Measurements from ENCODE around the gene NPAT.
"Not testable (repeated sequence)": the region's sequence is repeated elsewhere in the genome, so short reads cannot be mapped to it uniquely, and the experiment has no call there.

Gene NPAT

DNA sequence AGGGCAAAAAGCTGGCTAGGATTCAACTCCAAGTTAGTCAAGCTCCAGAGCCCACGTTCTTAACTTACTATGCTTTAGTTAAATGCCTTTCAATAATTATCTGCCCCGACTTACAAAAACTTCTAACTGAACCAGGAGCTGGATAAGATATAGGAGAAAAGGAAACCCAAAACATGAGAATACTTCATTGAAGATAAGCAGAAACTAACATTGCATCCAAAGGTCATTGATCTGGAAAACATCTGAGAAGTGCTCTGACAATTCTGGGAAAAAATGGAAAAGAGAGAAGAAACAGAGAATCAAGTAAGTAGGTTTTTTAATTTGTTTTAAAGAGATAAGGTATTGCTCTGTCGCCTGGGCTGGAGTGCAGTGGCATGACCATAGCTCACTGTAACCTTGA, 73.9 kb downstream of the NPAT start:
- DNase-seq (ENCODE audit: low spot score) = no peak

DNA sequence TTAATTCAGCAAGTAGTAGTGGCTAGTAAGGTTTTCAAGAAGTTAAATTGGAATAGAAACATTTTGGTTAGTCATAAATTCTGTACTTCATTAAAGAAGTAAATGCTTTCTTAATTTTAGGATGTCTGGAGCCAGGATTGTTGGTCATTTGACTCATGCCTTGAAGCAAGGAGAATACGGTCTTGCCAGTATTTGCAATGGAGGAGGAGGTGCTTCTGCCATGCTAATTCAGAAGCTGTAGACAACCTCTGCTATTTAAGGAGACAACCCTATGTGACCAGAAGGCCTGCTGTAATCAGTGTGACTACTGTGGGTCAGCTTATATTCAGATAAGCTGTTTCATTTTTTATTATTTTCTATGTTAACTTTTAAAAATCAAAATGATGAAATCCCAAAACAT, 75.3 kb downstream of the NPAT start:
- DNase-seq (ENCODE audit: low spot score) = no peak

DNA sequence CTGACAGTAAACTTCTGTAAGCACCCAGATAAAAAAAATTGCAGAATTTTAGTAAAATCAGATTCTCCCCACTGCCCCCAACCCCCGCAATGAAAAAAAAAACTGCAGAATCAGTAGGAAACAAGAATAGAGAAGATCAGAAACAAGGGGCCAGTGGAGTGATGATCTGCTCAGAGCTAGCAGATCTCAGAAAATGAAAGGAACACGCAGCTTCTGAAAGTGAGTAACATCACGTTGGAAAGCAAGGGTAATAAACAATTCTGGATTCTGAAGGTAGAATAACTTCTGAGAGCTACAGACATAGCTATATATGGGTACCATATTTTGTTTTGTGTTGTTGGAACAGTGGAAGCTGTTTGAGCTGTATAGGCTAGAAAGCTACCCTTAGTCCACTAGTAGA, 77.8 kb downstream of the NPAT start:
- no peak for DNase-seq (ENCODE audit: low spot score)

- DNase-seq (ENCODE audit: low spot score) = no peak
These were observed 80.1 kb downstream of the NPAT start for GRCh38 chr11:108142304-108142703.

DNA sequence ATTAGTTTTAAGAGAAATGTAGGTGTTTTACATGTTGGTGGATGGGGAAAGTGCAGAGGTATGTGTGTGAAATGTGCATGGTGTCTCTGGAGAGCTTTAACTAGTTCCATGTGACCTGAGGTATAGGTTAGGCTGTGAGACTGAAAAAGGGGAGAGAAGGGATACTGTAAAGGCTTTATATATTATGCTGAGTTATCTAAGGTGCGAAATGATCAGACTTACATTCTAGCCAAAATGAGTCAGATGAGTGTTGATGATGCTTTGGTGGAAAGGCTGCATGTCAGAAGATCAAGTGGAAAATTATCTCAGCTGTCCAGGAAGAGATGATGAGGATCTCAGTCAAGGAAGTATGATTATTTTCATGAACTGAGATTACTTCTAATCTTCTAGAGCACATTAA, 85.2 kb downstream of the NPAT start:
- no peak for DNase-seq (ENCODE audit: low spot score)

- no peak for DNase-seq (ENCODE audit: low spot score)
These were observed 86.4 kb downstream of the NPAT start for GRCh38 chr11:108135845-108136544.

DNA sequence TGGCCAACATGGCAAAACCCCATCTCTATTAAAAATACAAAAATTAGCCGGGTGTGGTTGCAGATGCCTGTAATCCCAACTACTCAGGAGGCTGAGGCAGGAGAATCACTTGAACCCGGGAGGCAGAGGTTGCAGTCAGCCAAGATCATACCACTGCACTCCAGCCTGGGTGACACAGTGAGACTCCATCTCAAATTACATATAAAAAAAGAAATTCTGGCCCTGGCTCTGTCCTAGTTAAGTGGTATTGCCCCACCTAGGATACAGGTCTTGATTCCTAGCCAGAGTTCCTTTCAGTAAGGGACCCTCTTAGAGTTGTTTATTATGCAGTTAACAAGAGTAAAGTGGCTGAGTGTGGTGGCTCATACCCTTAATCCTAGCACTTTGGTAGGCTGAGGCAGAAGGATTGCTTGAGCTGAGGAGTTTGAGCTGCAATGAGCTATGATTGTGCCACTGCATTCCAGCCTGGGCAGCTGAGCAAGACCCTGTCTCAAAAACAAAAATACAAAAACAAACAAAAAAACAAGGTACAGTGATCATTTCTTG, 89.4 kb downstream of the NPAT start:
- not testable (repeated sequence) for DNase-seq (ENCODE audit: low spot score)

DNA sequence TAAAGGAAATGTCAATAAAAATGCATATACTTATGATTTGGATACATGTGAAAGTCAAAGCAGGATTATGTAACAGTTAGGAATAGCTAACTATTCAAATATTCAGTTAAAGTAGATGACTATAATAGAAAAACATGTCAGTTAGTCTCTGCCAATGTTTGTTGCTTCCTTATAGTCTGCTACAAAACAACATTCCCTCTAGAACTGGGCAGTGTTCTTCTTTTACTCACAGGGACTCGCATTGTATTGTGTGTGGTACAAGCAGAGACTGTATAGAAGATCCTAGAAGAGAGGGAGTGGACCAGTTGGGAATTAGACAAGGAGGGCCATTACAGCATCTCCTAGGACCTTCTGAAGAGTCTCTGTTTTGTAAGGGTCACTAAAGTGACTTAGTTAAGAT, 90.4 kb downstream of the NPAT start:
- peak; percentile 83 for DNase-seq (ENCODE audit: low spot score)

GRCh38 chr11:108128772-108129171, 93.7 kb downstream of the NPAT start:
- DNase-seq (ENCODE audit: low spot score) = no peak

DNA sequence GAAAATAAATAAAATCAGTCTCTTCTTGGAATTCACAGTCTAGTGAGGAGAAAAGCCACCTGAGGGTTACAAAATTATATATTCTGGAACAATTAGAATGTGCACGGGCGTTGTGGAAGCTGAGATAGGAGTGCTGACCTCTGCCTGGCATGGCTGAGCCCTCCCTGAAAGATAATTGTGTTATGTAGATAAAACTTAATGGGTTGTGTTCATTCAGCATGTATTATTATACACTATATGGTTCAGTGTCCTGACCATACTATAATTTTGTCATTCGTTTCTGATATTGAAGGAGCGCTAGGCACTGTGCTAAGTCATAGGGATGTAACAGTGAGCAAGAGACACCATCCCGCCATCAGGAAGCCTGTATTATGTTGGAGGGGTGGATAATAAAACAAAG, 97.3 kb downstream of the NPAT start:
- no peak for DNase-seq (ENCODE audit: low spot score)

GRCh38 chr11:108122166-108122628, 100.2 kb downstream of the NPAT start:
- DNase-seq (ENCODE audit: low spot score) = no peak

- peak; percentile 94 for DNase-seq (ENCODE audit: low spot score)
These were observed 100.9 kb downstream of the NPAT start, which contains the start of gene ACAT1 for GRCh38 chr11:108121274-108122155. TSS of gene ACAT1 (plus strand) at chr11:108121567. CDS start at chr11:108121607, 40 bp downstream.

- not testable (repeated sequence) for DNase-seq (ENCODE audit: low spot score)
These were observed 101.5 kb downstream of the NPAT start for GRCh38 chr11:108120936-108121273.

DNA sequence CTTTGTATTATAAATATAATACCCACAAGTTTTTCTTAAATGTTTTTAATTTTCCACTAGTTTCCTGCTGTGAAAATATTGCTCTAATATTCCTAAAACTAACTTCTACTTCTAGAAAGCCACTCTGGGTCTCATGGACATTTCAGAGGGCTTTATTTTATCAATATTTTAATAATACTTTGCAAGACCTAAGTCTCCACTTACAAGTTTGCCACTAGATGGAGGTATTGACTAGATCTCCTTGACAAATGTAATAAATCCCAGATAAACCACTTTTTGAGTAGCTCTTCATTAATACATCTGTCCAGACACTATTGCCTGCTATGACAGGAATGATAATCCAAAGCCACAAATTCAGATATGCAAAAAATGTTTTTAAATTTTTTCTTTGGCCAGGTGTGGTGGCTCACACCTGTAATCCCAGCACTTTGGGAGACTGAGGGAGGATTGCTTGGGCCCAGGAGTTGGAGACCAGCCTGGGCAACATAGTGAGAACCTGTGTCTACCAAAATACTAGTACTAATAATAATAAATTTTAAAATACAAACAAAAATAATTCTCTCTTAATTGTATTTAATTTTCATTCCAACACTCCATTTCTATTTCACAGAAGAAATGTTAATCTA, 104.6 kb downstream of the NPAT start:
- peak; percentile 72 for DNase-seq (ENCODE audit: low spot score)

DNA sequence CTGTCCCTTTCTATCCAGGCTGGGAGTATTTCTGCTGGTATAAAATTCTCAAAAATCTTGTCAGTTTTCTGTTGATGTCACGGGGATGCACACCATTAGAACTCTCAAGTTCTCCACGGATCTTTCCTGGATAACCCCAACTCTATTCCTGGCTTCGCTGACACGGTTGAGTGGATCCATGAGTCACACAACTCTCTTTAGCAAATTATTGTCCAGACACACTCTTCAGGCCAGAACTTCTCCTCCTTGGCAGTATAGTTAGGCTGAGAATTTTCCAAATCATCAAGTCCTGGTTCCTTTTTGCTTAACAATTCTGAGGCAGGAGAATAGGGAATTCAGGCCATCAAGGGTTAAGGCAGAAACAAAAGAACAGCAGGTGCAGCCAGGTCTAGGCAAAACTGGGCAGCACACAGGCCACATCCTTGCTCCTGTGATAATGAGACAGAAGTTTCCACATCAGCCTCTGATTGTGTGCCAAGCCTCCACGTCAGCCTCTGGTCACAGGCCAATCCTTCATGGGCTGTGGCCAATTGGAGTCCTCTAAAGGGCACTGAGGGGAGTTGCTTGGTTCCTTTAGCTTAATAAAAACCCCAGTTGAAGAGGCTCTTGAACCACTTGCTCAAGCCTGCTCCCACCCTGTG, 106.8 kb downstream of the NPAT start:
- DNase-seq (ENCODE audit: low spot score) = peak; percentile 90

DNA sequence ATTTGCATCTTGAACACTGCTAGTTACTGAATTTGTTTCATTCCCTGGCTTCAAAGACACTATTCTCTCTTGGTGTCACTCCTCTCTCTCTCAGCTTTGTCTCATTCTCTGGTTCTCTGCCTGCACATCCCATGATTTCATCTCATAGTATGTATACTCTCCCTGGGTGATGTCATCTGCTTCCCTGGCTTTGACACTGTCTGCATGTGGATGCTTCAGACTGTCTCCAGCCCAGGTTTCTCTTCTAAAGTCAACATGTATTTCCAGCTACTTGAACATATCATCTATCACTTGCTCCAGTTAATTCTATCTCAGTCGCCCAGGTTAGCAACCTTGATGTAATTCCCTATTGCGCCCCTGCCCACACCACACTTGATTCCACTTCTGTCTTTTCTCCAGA, 110.4 kb downstream of the NPAT start:
- DNase-seq (ENCODE audit: low spot score) = no peak

- DNase-seq (ENCODE audit: low spot score) = no peak
These were observed 111.3 kb downstream of the NPAT start for GRCh38 chr11:108111126-108111525.

All from pons (tissue), 1 donor.